GM12891 (cell line): ENCODE measurements around the gene MOB3B.

Experiments
- POLR2A ChIP-seq: IDR thresholded peaks from 2 replicates; pipeline ENCODE4 v1.6.1; 2011; ENCODE audit warnings: low read depth, low read length, control low read depth
- POLR2AphosphoS5 ChIP-seq: IDR thresholded peaks from 2 replicates; pipeline ENCODE4 v1.6.1; 2011; ENCODE audit warnings: low read depth, low read length, control low read depth
- POU2F2 ChIP-seq: IDR thresholded peaks from 2 replicates; pipeline ENCODE4 v1.6.1; 2011; ENCODE audit warnings: low read depth, mild to moderate bottlenecking, control low read depth, low read length, moderate library complexity
- SPI1 ChIP-seq: IDR thresholded peaks from 2 replicates; pipeline ENCODE4 v1.6.1; 2011; ENCODE audit warnings: low read depth, low read length, control low read depth
- TAF1 ChIP-seq: IDR thresholded peaks from 2 replicates; pipeline ENCODE4 v1.6.1; 2011; ENCODE audit warnings: low read depth, low read length, control low read depth

DNA sequence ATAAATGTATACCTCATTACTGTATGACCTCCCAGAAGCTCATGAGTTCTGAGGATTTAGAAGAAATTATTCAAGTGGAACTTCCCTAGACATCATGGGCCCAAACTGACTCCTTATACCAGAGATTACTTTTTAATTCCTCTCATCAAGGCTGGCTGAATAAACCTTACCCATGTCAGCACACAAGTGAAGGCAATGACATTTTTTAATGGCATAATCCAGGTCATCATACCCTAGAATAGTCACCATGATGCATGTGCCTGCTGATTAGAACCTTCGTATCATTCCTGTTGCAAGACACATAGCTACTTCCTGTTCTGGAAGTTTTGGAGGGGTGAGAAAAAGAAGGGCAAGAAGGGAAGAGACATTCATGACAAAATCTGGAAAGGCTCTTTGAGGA lies 55.3 kb downstream of the MOB3B start:
- TF ChIP-seq POLR2A (no peak), POLR2AphosphoS5 (no peak), POU2F2 (no peak), TAF1 (no peak), SPI1 (no peak)
